HepG2 (cell line): ENCODE results near the gene MADCAM1. TPM values are rescaled to one million over a fixed set of nuclear protein-coding genes. Genes with fewer than 3 reads are reported as not detected.

Experiments
- ARNT2 ChIP-seq: sonication (generic); formaldehyde crosslinking; IDR thresholded peaks from 2 replicates; pipeline ENCODE4 v1.8.0; 2022; ENCODE audit warnings: mild to moderate bottlenecking, low read depth, missing genetic modification reagents, moderate library complexity
- ATF1 ChIP-seq: IDR thresholded peaks from 2 replicates; pipeline ENCODE4 v1.6.1; 2016; ENCODE audit warnings: mild to moderate bottlenecking, control low read depth
- HDAC1 ChIP-seq: sonication (generic); formaldehyde crosslinking; IDR thresholded peaks from 2 replicates; pipeline ENCODE4 v1.5.1; 2020; ENCODE audit warnings: mild to moderate bottlenecking, missing genetic modification reagents
- KDM1A ChIP-seq: IDR thresholded peaks from 2 replicates; pipeline ENCODE4 v1.6.1; 2016; ENCODE audit warnings: missing compliant biosample characterization
- KDM6A ChIP-seq: IDR thresholded peaks from 2 replicates; pipeline ENCODE4 v1.6.1; 2016; ENCODE audit warnings: low read depth
- NBN ChIP-seq: fragments of 450-650 bp; conservative IDR thresholded peaks from 2 replicates; pipeline ENCODE4 v1.6.1; 2017
- NFKB2 ChIP-seq: sonication (generic); formaldehyde crosslinking; IDR thresholded peaks from 2 replicates; pipeline ENCODE4 v1.4.0; 2020; ENCODE audit warnings: missing genetic modification reagents, borderline replicate concordance
- NRL ChIP-seq: sonication (generic); formaldehyde crosslinking; IDR thresholded peaks from 2 replicates; pipeline ENCODE4 v1.5.0; 2020; ENCODE audit warnings: missing genetic modification reagents, mild to moderate bottlenecking, moderate library complexity, borderline replicate concordance
- RAD51 ChIP-seq: fragments of 450-650 bp; IDR thresholded peaks from 2 replicates; pipeline ENCODE4 v1.6.1; 2016; ENCODE audit warnings: borderline replicate concordance
- SKI ChIP-seq: fragments of 450-650 bp; IDR thresholded peaks from one replicate; pipeline ENCODE4 v1.6.1; 2018; ENCODE audit warnings: mild to moderate bottlenecking; ENCODE audit not compliant: partially characterized antibody
- SYNCRIP ChIP-seq: fragments of 200-400 bp; formaldehyde crosslinking; IDR thresholded peaks from 2 replicates; pipeline ENCODE4 v1.6.1; 2018; ENCODE audit warnings: mild to moderate bottlenecking, low read depth, low read length; ENCODE audit not compliant: insufficient read depth
- ZMYM3 ChIP-seq: sonication (generic); formaldehyde crosslinking; IDR thresholded peaks from 2 replicates; pipeline ENCODE4 v1.5.1; 2020; ENCODE audit warnings: mild to moderate bottlenecking, missing genetic modification reagents
- ZNF282 ChIP-seq: fragments of 450-650 bp; IDR thresholded peaks from 2 replicates; pipeline ENCODE4 v1.6.1; 2018; ENCODE audit not compliant: partially characterized antibody
- ZNF33B ChIP-seq: sonication (generic); formaldehyde crosslinking; IDR thresholded peaks from 2 replicates; pipeline ENCODE4 v1.5.1; 2020; ENCODE audit warnings: mild to moderate bottlenecking, missing genetic modification reagents
- polyA plus RNA-seq, 8 experiments: library from polyadenylated mRNA; depleted of rRNA in 3 of 8; stranded (reverse) in 7 of 8; unstranded in 1 of 8; fragments of >200 nt; fragmentation: Illumina TruSeq in 4 of 8; extraction: Trizol in 4 of 8; gene quantifications; 2 replicates each; pipeline versions ENCODE4 v1.2.1 to v1.2.3, GENCODE V29; 2011 to 2016; ENCODE audit warnings: low read depth in 4 of 8, missing spikeins in 1 of 8, mixed read lengths in 1 of 8; ENCODE audit not compliant: insufficient read depth in 1 of 8
- total RNA-seq, 5 experiments: library from RNA; depleted of rRNA; stranded (reverse); fragments of >200 nt; fragmentation: Illumina TruSeq; extraction: Trizol; gene quantifications; 2 replicates each; pipeline ENCODE4 v1.2.3, GENCODE V29; 2016; ENCODE audit warnings: low read depth in 1 of 5
- TF ChIP-seq, protein P1 (sequence below): sonication (generic); formaldehyde crosslinking; IDR thresholded peaks from 2 replicates; pipeline ENCODE4 v1.4.0; 2020; ENCODE audit warnings: mild to moderate bottlenecking, missing genetic modification reagents
- TF ChIP-seq, protein P2 (sequence below): sonication (generic); formaldehyde crosslinking; IDR thresholded peaks from 2 replicates; pipeline ENCODE4 v1.4.0; 2020; ENCODE audit warnings: mild to moderate bottlenecking, missing genetic modification reagents, borderline replicate concordance
- TF ChIP-seq, protein P3 (sequence below): sonication (generic); formaldehyde crosslinking; IDR thresholded peaks from 2 replicates; pipeline ENCODE4 v1.8.1; 2023; ENCODE audit warnings: mild to moderate bottlenecking, missing genetic modification reagents, borderline replicate concordance

MADCAM1 gene
- total and polyA plus RNA-seq, 2 of the 13 experiments (the other 11 are each of a cell fraction or from before 2014, with no cell fraction given): 0.29 to 0.33 TPM

DNA sequence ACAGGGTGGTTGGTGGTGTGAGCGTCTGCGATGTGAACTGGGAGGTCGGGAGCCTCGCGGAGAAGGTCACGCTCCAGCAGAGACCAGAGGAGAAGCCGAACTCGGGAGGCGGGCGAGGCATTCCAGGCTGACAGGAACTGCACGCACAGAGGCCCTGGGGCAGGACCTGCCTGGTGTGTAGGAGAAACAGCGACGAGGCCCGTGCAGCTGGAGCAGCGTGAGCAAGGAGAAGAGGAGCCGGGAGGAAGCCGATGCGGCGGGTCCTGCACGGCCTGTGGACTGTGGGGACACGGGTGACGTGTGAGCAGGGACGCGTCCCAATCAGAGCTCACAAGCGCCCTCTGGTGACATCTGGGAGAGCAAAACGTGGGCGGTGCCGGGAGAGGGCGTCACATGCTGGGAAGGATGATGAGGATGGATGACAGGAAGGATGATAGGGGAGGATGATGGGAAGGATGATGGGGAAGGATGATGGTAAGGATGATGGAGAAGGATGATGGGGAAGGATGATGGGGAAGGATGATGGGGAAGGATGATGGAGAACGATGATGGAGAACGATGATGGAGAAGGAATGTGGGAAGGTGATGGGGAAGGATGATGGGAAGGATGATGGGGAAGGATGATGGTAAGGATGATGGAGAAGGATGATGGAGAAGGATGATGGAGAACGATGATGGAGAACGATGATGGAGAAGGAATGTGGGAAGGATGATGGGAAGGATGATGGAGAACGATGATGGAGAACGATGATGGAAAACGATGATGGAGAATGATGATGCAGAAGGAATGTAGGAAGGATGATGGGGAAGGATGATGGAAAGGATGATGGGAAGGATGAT is 16.1 kb upstream of the MADCAM1 start (continued):
- TF ChIP-seq RAD51 (peak; percentile 25), ZMYM3 (CRISPR knock-in tag) (no peak), ZNF33B (CRISPR knock-in tag) (no peak), NRL (CRISPR knock-in tag) (no peak), KDM6A (CRISPR knock-in tag) (no peak), HDAC1 (CRISPR knock-in tag) (peak; percentile 57; the same call in 1 of the 2 replicates), ATF1 (no peak), SYNCRIP (no peak), KDM1A (CRISPR knock-in tag) (peak; percentile 84), ARNT2 (CRISPR knock-in tag) (no peak), NFKB2 (CRISPR knock-in tag) (0 out of 2 replicates have a peak, but pooled peaks have one; percentile 31), NBN (peak; percentile 99), SKI (no peak), ZNF282 (no peak)
- TF ChIP-seq, protein P1, sequence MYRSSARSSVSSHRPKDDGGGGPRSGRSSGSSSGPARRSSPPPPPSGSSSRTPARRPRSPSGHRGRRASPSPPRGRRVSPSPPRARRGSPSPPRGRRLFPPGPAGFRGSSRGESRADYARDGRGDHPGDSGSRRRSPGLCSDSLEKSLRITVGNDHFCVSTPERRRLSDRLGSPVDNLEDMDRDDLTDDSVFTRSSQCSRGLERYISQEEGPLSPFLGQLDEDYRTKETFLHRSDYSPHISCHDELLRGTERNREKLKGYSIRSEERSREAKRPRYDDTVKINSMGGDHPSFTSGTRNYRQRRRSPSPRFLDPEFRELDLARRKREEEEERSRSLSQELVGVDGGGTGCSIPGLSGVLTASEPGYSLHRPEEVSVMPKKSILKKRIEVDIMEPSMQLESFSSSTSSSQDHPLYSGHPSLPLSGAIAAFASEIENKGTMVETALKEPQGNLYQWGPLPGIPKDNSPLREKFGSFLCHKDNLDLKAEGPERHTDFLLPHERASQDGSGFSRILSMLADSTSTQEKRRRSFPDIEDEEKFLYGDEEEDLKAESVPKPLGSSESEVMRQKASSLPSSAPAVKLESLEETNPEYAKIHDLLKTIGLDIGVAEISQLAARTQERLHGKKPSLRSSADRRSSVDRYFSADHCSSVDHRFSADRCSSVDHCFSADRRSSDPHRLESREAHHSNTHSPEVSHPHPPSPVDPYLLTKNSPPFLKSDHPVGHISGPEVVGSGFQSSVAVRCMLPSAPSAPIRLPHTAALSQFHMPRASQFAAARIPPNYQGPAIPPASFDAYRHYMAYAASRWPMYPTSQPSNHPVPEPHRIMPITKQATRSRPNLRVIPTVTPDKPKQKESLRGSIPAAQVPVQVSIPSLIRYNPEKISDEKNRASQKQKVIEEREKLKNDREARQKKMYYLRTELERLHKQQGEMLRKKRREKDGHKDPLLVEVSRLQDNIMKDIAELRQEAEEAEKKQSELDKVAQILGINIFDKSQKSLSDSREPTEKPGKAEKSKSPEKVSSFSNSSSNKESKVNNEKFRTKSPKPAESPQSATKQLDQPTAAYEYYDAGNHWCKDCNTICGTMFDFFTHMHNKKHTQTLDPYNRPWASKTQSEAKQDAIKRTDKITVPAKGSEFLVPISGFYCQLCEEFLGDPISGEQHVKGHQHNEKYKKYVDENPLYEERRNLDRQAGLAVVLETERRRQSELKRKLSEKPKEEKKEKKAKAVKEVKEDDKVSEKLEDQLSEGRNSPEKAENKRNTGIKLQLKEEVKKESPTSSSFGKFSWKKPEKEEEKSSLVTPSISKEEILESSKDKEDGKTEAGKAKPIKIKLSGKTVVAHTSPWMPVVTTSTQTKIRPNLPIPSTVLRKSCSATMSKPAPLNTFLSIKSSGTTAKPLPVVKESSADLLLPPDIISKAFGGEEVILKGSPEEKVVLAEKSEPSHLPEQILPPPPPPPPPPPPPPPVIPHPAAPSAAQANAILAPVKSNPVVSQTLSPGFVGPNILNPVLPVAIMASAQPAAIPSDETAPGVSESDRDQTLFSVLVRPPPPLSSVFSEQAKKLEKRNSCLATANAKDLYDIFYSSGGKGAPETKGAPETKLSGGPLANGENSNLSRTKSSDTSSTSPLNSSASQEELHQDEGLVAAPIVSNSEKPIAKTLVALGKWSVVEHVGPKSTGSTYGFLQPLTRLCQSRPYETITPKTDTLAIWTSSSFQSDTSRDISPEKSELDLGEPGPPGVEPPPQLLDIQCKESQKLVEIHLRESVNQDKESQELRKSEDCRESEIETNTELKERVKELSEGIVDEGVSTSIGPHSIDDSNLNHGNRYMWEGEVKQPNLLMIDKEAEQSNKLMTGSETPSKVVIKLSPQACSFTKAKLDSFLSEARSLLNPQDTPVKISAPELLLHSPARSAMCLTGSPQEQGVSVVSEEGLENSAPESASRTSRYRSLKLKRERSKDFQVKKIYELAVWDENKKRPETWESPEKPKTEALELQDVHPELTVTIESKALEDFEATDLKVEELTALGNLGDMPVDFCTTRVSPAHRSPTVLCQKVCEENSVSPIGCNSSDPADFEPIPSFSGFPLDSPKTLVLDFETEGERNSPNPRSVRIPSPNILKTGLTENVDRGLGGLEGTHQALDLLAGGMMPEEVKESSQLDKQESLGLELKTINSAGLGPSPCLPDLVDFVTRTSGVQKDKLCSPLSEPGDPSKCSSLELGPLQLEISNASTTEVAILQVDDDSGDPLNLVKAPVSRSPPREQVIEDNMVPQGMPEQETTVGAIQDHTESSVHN (CRISPR knock-in tag): 0 out of 2 replicates have a peak, but pooled peaks have one; percentile 45
- TF ChIP-seq, protein P2, sequence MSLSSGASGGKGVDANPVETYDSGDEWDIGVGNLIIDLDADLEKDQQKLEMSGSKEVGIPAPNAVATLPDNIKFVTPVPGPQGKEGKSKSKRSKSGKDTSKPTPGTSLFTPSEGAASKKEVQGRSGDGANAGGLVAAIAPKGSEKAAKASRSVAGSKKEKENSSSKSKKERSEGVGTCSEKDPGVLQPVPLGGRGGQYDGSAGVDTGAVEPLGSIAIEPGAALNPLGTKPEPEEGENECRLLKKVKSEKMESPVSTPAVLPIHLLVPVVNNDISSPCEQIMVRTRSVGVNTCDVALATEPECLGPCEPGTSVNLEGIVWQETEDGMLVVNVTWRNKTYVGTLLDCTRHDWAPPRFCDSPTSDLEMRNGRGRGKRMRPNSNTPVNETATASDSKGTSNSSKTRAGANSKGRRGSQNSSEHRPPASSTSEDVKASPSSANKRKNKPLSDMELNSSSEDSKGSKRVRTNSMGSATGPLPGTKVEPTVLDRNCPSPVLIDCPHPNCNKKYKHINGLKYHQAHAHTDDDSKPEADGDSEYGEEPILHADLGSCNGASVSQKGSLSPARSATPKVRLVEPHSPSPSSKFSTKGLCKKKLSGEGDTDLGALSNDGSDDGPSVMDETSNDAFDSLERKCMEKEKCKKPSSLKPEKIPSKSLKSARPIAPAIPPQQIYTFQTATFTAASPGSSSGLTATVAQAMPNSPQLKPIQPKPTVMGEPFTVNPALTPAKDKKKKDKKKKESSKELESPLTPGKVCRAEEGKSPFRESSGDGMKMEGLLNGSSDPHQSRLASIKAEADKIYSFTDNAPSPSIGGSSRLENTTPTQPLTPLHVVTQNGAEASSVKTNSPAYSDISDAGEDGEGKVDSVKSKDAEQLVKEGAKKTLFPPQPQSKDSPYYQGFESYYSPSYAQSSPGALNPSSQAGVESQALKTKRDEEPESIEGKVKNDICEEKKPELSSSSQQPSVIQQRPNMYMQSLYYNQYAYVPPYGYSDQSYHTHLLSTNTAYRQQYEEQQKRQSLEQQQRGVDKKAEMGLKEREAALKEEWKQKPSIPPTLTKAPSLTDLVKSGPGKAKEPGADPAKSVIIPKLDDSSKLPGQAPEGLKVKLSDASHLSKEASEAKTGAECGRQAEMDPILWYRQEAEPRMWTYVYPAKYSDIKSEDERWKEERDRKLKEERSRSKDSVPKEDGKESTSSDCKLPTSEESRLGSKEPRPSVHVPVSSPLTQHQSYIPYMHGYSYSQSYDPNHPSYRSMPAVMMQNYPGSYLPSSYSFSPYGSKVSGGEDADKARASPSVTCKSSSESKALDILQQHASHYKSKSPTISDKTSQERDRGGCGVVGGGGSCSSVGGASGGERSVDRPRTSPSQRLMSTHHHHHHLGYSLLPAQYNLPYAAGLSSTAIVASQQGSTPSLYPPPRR (CRISPR knock-in tag): no peak
- TF ChIP-seq, protein P3, sequence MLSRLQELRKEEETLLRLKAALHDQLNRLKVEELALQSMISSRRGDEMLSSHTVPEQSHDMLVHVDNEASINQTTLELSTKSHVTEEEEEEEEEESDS: no peak
